Nephron (organoid): ENCODE data around the gene BDKRB1.
A peak's percentile ranks its signal among the peaks of the same experiment; 100 is the strongest.

ENCODE experiments used
- H3K27ac Mint-ChIP-seq, 3 experiments: 2 replicates each; pipeline ENCODE4 v1.8.0; 2020; ENCODE audit warnings: mixed read lengths in 3 of 3, mild to moderate bottlenecking in 2 of 3, moderate library complexity in 1 of 3
- H3K27me3 Mint-ChIP-seq: 2 replicates; pipeline ENCODE4 v1.8.0; 2021; ENCODE audit warnings: low read depth, mild to moderate bottlenecking, moderate library complexity, mixed read lengths
- H3K36me3 Mint-ChIP-seq: 2 replicates; pipeline ENCODE4 v1.8.0; 2020; ENCODE audit warnings: low read depth, mixed read lengths
- H3K4me1 Mint-ChIP-seq: 2 replicates; pipeline ENCODE4 v1.8.0; 2020; ENCODE audit warnings: mixed read lengths
- H3K4me3 Mint-ChIP-seq, 3 experiments: 2 replicates each; pipeline ENCODE4 v1.8.0; 2020; ENCODE audit warnings: mild to moderate bottlenecking in 3 of 3, mixed read lengths in 3 of 3, moderate library complexity in 2 of 3
- H3K9me3 Mint-ChIP-seq: 2 replicates; pipeline ENCODE4 v1.8.0; 2020; ENCODE audit warnings: mixed read lengths
- CTCF ChIP-seq, 3 experiments: fragments of 200-600 bp; sonication (generic); IDR thresholded peaks; one replicate each; pipeline ENCODE4 v1.5.0; 2021; ENCODE audit warnings: antibody characterized with exemption in 3 of 3; ENCODE audit not compliant: unreplicated experiment in 3 of 3

The BDKRB1 gene

GRCh38 chr14:96261772-96262655 is 6.0 kb downstream of the BDKRB1 start:
- Mint-ChIP-seq H3K9me3 (peaks cover 16% of the 10 kb centered on the region), H3K4me3 (peak overlapping the region in 1 of 3 experiments; percentile 25), H3K27me3 (peaks cover 18% of the 10 kb centered on the region), H3K36me3 (peaks cover 7% of the 10 kb centered on the region), H3K27ac (peak overlapping the region in 2 of 3 experiments; percentile 31 to 71), H3K4me1 (peaks cover 60% of the 10 kb centered on the region)
- no peak for TF ChIP-seq CTCF (IDR thresholded peaks at IDR 0.05; ENCODE audit: unreplicated experiment in 3 of 3)

DNA sequence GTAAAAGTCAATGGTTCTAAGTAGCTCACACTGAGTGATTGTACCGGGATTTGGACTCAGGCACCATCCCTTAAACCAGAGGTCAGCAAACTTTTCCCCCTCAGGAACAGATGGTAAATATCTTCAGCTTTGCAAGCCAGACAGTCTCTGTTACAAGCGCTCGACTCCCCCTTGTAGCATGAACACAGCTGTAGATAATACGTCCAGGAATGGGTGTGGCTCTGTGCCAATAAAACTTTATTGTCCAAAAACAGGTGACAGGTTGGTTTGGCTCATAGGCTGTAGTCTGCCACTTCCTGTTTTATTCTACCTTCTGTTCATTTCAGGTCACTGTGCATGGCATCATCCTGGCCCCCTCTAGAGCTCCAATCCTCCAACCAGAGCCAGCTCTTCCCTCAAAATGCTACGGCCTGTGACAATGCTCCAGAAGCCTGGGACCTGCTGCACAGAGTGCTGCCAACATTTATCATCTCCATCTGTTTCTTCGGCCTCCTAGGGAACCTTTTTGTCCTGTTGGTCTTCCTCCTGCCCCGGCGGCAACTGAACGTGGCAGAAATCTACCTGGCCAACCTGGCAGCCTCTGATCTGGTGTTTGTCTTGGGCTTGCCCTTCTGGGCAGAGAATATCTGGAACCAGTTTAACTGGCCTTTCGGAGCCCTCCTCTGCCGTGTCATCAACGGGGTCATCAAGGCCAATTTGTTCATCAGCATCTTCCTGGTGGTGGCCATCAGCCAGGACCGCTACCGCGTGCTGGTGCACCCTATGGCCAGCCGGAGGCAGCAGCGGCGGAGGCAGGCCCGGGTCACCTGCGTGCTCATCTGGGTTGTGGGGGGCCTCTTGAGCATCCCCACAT is 7.6 kb downstream of the BDKRB1 start:
- H3K4me3 Mint-ChIP-seq = no peak overlapping the region
- TF ChIP-seq CTCF (IDR thresholded peaks at IDR 0.05; ENCODE audit: unreplicated experiment in 3 of 3) = no peak
- peak overlapping the region in 1 of 3 experiments; percentile 37 for H3K27ac Mint-ChIP-seq
- peaks cover 7% of the 10 kb centered on the region for H3K36me3 Mint-ChIP-seq
- H3K9me3 Mint-ChIP-seq = peaks cover 16% of the 10 kb centered on the region
- H3K27me3 Mint-ChIP-seq = peaks cover 18% of the 10 kb centered on the region
- H3K4me1 Mint-ChIP-seq = peaks cover 75% of the 10 kb centered on the region

DNA sequence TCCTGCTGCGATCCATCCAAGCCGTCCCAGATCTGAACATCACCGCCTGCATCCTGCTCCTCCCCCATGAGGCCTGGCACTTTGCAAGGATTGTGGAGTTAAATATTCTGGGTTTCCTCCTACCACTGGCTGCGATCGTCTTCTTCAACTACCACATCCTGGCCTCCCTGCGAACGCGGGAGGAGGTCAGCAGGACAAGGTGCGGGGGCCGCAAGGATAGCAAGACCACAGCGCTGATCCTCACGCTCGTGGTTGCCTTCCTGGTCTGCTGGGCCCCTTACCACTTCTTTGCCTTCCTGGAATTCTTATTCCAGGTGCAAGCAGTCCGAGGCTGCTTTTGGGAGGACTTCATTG is 8.2 kb downstream of the BDKRB1 start:
- H3K36me3 Mint-ChIP-seq = peaks cover 7% of the 10 kb centered on the region

GRCh38 chr14:96264853-96265252 is 8.8 kb downstream of the BDKRB1 start:
- Mint-ChIP-seq H3K9me3 (peaks cover 16% of the 10 kb centered on the region), H3K36me3 (peaks cover 7% of the 10 kb centered on the region), H3K4me3 (no peak overlapping the region), H3K27ac (peak overlapping the region in 2 of 3 experiments; percentile 26 to 68), H3K4me1 (peaks cover 84% of the 10 kb centered on the region), H3K27me3 (peaks cover 19% of the 10 kb centered on the region)
- no peak for TF ChIP-seq CTCF (IDR thresholded peaks at IDR 0.05; ENCODE audit: unreplicated experiment in 3 of 3)

More for the DNA sequence above, 8.2 kb downstream of the BDKRB1 start:
- Mint-ChIP-seq H3K9me3 (peaks cover 16% of the 10 kb centered on the region), H3K4me3 (no peak overlapping the region), H3K27me3 (peaks cover 19% of the 10 kb centered on the region), H3K4me1 (peaks cover 78% of the 10 kb centered on the region), H3K27ac (no peak overlapping the region)
- TF ChIP-seq CTCF (IDR thresholded peaks at IDR 0.05; ENCODE audit: unreplicated experiment in 3 of 3) = no peak

GRCh38 chr14:96265383-96266095 is 9.5 kb downstream of the BDKRB1 start:
- TF ChIP-seq CTCF (IDR thresholded peaks at IDR 0.05; ENCODE audit: unreplicated experiment in 3 of 3) = no peak
- Mint-ChIP-seq H3K27me3 (peaks cover 19% of the 10 kb centered on the region), H3K9me3 (peaks cover 14% of the 10 kb centered on the region), H3K4me1 (peaks cover 83% of the 10 kb centered on the region), H3K36me3 (peaks cover 7% of the 10 kb centered on the region), H3K4me3 (peak overlapping the region in 1 of 3 experiments; percentile 28), H3K27ac (peak overlapping the region; percentile 7 to 68 (median 26))
